Nucleus accumbens (tissue), 56 donors: ENCODE results near the gene GPR179.

Source experiments
- DNase-seq, 56 donors: peaks; one replicate each; lab custom pipeline; 2025; lab: John Stamatoyannopoulos, UW

Gene GPR179

DNA sequence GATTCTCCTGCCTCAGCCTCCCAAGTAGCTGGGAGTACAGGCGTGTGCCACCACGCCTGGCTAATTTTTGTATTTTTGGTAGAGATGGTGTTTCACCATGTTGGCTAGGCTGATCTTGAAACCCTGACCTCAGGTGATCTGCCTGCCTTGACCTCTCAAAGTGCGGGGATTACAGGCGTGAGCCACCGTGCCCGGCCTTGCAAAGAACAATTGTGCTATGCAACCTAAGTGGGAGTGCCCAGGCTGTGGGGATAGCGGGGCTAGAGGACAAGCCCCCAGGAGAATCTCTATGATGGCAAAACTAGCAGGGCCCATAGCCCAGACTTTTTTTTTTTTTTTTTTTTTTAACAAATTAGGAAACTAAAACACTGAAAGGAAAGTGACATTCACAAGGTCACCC, 2.0 kb upstream of the GPR179 start:
- DNase-seq = no peak

DNA sequence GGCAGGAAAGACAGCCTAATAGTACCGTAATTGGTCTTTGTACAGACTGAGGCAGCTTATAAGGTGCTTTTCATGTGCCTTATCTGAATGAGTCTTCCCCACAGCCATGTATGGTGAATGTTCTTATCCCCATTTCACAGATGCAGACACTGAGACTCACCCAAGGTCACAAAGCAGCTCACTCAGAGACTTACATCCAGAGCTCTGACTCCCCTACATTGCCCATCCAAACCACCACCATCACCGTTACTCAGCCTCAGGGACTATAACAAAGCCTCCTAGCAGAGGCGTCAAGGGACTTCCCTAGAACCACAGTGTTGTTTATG, 627 bp upstream of the GPR179 start:
- no peak for DNase-seq

DNA sequence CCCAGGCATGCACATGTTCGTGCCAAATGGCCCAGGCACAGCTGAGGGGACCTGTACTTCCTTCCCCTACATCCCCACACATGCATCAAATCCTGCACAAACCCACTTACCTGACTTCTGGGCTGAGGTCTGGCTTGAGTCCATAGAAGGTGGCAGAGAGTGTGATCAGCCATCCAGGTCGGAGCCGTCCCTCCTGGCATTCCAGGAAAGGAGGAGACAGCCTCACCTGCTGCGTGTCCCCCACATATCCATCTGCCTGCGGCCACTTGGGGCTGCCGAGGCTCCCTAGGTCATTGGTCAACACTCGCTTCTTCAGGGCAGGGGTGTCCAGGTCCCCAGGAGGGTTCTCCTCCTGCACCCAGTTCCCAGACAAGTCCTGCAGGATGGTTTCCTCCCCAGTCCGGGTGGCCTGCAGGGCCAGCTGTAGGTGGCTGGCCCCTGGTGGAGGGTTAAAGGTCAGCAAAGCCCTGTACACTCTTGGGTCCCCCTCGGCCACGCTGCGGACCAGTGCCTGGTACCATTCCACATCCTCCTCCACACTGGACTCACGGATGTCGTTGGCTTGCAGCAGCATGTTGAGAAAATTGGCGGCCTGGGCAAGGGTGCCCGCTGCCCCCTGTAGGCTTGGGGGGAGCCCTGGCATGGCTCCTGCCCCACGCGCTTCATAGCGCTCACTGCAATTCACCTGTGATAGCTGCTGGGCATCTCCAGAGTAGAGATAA, 709 bp downstream of the GPR179 start:
- no peak for DNase-seq

DNA sequence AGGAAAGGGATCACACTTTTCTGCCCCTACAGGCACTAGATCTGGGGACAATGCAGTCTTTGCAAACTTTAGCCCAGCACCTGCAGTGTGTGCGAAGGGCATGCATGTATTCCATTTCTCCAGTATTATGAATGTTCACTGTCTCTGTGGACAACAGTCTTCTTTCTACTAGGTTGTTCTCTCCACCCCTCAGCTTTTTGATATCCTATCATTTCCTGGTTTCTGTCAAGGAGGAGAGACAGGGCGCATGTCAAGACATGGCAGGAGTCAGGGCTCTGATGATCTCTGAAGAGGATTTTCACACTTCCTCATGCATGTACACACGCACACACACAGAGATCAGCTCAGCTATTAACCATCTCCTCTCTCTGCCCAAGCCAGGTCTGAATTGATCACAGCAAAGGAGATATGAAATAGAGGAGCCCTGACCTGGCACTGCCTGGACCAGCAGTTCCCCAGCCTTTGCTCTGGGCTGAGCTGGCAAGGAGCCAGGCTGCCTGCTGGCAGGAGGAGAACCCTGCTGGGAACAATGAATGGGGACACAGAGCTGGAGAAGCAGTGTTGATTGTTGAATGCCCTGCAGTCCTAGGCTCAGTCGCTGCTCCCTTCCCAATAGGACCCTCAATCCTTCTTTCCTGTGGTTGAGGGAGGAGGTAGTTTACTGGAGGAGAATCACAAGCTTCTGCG, 2.6 kb downstream of the GPR179 start:
- DNase-seq = peak in 53 of 56 donors; percentile 20 to 88 (median 72)

DNA sequence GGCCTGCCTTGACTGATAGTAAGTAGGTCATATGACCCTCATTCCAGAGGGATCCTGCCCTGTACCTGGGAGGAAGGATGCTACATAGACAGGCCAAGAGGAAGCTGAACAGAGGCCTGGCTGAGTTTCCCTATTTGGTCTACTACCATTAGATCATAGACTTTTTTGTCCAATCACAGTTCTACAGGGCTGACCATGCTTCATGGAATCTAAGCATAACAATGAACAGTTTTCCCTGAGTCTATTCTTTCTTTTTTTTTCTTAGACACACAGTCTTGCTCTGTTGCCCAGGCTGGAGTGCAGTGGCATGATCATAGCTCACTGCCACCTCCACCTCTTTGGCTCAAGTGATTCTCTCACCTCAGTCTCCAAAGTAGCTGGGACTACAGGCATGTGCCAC, 3.9 kb downstream of the GPR179 start:
- DNase-seq = no peak

DNA sequence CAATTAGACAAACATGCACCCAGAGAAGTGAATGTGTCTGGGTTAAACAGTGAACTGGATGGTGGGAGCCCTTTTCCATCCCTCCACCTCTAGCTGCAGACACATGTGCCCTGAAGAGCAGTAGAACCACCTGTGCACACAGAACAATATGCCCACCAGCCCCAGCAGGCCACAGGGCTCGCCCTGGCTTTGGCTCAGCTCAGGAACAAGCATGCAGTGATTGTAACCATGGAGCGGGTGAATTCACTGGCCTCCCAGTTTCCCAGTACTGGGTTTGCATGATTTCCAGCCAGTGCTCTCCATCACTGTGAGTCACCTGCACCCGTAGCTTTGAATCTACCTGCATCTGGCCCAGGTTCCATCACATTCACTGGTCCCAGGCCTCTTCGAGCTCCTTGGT, 5.2 kb downstream of the GPR179 start:
- no peak for DNase-seq

DNA sequence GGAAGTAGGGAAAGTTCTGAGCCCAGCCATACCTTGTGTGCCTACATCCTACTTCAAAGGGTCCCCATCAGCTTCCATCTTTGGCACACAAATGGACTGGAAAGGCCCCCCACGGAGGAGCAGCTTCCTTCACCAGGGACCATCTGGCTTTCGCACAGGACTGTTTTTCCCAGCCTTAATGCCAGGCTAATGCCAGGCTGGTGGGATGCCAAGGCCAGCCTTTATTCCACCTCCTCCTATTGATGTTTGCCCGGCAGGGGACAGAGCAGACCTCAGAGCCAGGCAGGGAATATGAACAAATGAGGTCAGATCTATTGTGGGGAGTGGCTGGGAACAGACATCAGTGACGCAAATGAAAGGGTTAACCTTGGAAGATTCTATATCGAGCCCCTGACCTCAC, 5.7 kb downstream of the GPR179 start:
- DNase-seq = peak in 12 of 56 donors; percentile 10 to 38 (median 24)

DNA sequence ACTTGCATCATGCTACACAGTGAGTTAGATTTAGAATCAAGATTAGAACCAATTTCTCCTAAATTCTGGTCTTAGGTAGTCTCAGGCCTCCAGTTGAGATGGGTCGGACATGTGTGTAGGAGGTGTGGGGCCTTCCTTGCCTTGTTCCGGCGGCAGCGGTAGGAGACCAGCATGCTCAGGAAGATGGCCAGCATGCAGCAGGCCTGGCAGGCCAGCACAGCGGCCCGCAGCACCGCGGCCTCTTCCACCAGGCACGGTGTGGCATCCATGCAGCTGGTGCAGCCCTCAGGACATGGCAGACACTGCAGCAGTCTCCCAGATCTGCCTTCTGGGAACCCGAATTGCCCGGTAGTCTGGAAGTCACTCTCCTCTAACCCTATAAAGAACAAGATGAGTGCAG, 6.9 kb downstream of the GPR179 start:
- no peak for DNase-seq

DNA sequence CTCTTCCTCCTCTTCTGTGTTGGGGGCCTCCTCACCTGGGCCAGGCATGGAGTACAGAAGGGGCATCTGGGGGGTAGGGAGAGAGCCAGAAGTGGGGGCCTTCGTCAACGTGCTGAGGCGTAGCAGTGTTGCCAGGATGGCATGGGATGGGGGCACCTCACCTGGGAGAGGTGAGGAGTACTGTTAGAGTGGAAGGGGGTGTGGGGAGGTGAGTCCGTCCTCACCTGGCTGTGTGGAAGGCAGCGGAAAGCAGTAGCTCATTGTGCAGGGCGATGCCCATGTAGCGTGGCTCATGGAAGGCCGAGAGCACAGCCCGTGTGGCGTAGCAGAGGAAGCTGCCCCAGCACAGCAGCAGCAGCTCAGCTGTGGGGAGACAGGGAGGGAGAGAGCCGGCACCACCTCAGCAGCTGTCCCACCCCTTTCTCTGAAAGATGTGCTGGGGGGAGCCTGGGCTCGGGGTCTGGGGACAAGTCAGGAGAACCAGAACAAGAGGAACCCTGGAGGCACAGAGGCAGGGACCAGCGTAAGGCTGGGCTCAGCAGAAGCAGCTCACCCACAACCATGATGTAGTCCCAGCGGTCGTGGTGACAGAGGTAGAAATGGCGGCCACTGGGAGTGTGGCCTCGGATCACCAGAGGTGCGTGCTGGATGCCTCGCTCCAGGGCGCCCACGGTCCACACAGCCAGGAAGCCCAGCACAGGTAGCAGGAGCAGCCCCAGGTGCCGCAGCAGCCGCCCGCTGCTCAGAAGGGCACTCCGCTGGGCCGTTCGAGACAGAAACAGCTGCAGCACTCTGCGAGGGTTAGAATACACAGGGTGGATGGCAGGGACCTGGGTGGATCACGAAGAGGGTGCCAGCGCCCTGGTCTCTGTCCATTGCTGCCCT, 9.0 kb downstream of the GPR179 start:
- DNase-seq = no peak

DNA sequence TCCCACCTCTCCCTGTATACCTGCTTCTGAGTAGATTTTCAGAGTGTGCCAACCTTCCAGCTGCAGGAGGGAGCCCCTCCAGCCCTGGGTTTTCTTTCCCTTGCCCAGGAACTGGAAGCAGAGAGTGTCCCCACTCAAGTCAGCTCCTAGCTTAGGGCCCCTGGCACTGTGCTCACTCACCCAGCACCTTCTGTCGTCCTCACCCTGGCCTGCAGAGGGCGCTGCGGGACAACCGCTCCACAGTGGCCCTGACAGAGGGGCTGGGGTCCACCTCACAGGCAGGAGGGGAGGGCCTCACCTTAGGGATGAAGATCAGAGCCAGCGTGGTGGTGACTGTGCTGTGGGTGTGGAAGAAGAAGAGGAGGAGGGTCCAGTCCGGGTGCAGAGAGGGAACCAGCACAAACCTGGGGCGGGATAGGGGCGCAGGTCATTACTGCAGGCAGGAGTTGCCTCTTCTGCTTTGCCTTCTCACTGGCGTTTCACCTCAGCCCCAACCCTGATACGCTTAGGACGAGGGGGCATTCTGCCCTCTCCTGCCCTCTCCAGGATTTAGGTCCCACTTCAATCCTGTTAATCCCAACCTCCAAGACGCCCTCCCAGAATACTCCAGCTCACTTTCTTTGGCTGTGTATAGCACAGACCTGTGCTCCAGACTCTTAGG, 10.0 kb downstream of the GPR179 start:
- peak in 13 of 56 donors; percentile 7 to 66 (median 18) for DNase-seq

DNA sequence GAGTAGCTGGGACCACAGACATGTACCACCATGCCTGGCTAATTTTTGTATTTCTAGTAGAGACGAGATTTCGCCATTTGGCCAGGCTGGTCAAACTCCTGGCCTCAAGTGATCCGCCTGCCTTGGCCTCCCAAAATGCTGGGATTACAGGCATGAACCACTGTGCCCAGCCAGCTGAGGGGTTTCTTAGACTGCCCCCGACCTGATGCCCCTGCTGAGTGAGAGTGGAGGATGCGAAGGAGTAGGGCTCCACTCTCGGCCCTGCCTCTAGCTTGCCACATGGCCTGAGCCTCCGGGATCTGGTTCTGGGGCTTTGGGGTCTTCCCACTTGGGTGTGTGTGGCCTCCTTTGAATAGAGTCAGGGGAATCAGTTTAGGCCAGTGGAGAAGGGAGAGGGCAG, 11.0 kb downstream of the GPR179 start:
- no peak for DNase-seq

DNA sequence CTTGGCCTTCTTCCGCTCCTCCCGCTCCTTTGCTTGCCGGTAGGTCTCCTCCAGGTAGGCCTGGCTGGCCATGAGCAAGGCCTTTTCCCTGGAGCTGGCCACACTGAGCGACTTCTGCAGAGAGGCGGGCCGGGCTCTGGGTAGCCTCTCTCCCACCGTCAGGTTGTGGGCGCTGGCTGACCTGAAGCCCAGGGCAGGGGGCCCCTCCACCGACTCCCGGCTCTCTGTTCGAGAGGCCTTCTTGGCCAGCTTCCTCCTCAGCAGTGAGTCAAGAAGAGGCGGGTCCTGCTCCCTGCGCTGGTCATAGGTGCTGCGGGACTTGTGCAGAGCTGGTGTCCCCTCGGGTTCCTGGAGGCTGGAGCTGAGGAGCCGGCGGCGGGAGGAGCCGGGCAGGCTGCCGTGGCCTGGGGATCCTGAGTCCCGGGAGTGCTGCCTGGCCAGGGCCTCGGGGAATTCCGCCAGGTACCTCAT, 12.8 kb downstream of the GPR179 start:
- DNase-seq = no peak

DNA sequence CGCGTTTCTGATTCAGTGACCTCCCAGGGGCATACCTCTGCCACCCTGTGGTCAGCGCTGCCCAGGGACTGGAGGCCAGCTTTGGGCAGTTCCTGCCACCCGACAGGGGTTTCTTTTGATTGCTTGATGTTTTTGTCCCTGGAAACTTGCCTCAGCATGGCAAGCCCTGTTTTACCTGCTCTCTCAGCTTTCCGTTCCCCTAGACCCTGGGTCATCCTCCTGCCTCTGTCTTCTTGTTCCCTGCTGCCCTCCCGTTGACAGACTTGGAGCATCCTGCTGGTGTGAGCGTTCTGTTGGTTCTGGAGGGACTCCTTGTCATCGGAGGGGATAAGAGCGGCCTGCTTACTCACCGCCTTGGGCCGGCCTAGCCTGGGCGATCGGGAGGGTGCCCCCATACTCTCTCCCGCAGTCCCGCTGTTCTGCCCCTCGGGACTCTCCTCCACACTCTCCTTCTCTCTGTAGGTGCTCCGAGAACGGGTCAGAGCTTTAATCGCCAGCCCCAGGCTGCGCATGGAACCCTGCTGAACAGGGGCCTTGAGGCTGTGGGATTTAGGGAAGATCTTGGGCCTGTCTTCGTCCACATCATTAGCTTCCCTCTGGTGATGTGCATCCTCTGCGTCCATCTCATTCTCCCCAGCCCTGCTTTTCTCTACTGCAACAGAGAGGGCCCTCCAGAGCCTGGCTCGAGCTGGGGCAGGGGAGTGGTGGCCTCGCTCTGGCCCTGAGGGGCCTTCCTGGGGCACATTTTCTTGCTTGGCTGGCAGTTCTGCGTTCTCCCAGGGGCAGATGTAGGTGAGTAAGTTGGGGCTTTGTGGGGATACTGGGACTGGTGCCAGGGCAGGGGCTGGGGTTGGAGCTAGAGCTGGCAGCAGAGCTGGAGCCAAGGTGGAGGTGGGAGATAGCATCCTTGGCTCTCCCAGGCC, 13.7 kb downstream of the GPR179 start:
- DNase-seq = no peak

DNA sequence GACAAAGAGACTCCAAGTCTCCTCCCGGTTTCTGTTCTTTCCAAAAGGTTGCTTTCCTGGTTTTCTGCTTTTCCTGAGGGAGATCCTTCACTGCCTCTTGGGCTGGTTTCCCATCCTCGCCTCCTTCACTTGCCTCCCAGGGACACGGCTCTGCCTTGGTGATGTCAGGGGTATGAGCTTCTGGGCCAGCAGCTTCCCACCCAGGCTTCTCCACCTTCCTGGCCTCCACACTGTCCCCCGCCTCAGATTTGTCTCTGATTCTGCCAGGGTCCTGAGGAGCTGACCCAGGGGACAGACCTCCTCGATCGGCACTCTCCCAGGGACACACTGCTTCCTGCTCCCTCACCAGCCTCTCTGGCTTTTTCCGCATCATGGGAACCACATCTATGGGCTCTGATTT, 14.5 kb downstream of the GPR179 start:
- no peak for DNase-seq

DNA sequence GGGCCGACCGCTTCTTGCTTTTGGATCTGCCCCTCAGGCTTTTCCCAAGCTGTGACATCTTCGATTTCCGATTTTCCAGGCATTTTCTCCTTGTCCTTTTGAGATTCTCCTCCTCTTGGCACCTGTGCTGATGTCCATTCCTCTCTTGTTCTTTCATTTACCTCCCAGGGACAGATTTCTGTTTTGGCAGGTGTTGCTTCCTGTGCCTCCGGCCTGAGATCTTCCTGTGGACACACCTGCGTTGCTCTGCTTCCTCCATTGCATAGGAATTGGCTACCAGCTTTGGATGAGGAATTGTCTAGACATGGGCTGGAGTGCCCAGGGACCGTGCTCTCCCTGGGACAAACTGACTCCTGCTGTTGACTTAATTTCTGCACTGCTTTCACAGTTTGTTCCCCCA, 15.1 kb downstream of the GPR179 start:
- no peak for DNase-seq

DNA sequence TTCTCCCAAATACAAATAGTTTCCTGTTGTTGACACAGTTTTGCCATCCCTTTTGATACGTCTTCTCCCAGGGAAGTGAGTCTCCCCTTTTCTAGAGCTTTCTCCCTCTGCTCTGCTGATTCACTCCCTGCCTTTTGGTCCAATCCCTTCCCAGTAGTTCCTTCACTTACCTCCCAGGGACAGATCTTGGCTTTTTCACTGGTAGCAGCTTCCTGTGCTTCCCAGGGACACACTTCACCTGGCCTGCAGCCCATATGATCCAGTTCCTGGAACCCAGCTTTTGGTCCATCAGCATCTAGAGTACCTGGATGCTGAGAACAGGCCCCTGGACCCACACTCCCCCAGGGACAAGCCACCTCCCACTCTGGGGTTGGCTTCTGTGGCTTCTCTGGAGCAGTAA, 15.8 kb downstream of the GPR179 start:
- no peak for DNase-seq

DNA sequence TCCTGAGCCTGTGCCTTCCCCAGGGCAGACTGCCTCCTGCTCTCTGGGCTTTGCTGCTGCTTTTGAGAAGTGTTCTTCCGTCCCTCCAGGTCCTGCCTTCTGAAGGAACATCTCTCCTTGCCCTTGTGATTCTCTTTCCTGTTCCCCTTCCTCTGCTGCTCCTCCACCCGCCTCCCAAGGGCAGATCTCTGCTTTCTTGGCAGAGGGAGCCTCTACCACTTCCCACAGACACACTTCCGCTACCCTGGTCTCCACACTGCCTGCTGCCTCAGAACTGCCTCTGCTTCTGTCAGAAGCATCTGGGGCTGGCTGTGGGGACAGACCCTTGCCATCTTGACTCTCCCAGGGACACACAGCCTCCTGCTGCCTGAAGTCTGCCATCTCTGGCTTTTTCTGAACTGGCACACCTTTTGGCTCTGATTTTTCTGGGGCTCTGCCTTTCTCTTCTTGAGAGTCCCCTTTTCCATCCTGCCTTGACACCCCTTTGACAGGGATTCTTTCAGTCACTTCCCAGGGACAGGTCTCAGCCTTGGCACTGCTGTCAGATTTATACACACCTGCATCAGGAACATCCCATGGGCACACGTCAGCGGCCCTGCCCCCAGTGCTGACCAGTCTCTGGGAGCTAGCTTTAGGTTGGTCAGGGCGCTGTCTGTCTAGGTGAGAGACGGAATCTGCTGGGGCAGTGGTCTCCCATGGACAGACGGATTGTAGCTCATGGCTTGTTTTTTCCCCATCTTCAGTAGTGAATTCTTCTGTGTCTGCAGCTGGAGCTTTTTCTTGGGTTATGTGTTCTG, 16.6 kb downstream of the GPR179 start:
- DNase-seq = peak in 12 of 56 donors; percentile 11 to 56 (median 26)

DNA sequence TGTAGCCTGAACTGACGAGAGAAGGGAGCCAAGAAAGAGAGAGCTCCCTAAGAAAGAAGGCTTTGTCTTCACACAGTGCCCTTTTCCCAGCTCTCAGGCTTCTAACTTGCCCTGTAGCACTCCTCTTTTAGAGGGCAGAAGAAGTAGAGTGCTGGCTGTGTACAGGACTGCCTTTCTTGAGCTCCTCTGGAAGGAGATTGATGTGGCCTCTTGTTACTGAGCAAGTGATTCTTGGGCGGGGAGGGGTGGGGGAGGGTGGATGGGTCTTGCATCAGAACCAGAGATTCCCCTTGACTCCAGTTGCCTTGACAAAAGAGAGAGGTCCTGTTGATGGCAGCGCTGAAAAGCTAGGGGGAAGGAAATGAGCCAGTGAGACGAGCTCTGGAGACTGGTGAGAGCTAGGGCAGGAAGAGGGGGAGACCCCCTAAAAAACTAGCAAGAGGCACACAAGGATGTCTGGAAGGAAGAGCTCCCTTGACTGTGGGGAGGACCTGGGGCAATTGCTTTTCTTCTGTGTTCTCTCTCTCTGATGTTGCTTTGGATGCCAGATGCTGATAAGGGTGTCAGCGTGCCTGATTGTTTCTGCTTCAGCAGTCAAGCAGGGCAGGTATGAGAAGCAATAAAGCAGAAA, 18.4 kb downstream of the GPR179 start:
- DNase-seq = peak in 11 of 56 donors; percentile 9 to 50 (median 27)
